Skin epidermis (tissue), 12 donors: ENCODE data around the gene RPS6KC1.
"Not testable (repeated sequence)": the region's sequence is repeated elsewhere in the genome, so short reads cannot be mapped to it uniquely, and the experiment has no call there.

Experiments used
- H3K27ac ChIP-seq, 21 experiments: fragments of 200-600 bp; sonication (generic) in 11 of 21; one replicate each; pipeline ENCODE4 v1.5.0; 2020; ENCODE audit warnings: mild to moderate bottlenecking in 3 of 21, inconsistent platforms in 2 of 21, moderate library complexity in 2 of 21
- H3K4me3 ChIP-seq, 7 experiments: fragments of 200-600 bp; sonication (generic) in 2 of 7; one replicate each; pipeline ENCODE4 v1.5.0; 2020; ENCODE audit warnings: inconsistent platforms in 2 of 7, mild to moderate bottlenecking in 2 of 7, moderate library complexity in 1 of 7

The RPS6KC1 gene, protein sequence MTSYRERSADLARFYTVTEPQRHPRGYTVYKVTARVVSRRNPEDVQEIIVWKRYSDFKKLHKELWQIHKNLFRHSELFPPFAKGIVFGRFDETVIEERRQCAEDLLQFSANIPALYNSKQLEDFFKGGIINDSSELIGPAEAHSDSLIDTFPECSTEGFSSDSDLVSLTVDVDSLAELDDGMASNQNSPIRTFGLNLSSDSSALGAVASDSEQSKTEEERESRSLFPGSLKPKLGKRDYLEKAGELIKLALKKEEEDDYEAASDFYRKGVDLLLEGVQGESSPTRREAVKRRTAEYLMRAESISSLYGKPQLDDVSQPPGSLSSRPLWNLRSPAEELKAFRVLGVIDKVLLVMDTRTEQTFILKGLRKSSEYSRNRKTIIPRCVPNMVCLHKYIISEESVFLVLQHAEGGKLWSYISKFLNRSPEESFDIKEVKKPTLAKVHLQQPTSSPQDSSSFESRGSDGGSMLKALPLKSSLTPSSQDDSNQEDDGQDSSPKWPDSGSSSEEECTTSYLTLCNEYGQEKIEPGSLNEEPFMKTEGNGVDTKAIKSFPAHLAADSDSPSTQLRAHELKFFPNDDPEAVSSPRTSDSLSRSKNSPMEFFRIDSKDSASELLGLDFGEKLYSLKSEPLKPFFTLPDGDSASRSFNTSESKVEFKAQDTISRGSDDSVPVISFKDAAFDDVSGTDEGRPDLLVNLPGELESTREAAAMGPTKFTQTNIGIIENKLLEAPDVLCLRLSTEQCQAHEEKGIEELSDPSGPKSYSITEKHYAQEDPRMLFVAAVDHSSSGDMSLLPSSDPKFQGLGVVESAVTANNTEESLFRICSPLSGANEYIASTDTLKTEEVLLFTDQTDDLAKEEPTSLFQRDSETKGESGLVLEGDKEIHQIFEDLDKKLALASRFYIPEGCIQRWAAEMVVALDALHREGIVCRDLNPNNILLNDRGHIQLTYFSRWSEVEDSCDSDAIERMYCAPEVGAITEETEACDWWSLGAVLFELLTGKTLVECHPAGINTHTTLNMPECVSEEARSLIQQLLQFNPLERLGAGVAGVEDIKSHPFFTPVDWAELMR

DNA sequence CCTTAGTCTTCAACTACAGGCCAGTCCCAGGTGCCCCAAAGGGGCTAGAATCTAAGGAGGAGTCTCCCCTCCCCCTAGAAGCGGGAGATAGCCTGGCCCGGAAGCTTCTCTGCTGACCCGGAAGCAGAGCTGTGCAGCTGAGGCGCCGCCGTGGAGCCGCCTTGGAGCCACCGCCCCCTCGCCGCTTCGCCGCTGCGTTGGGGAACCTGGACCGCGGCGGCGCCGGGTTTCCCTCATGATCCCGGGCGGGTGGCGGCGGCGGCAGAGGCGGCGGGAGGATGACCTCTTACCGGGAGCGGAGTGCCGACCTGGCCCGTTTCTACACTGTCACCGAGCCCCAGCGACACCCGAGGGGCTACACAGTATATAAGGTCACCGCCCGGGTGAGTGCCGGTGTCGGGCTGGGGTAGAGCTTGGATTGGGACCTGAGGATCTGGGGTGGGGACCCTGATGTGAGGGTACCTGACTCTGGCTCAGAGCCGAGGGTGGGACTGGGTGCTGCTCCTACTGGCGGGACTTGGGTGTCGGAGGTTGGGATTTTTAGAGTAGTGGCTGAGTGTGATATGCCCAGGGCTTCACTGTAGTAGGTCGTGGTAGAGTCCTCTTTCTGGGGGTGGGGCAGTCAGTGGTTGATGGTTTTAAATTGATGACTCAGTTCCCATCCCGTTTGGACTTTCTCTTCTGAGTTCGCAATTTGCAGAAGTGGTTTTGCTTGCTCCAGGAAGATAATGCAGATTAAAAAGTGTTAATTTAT, at the start of gene RPS6KC1:
RPS6KC1 (plus strand) TSS at position 115 of the 754 bp plus-strand sequence; CDS start at position 279, 164 bp downstream.
- peak within 1 kb of the TSS; percentile 35 to 89 (median 82) for H3K27ac ChIP-seq
- peak within 1 kb of the TSS; percentile 64 to 94 (median 77) for H3K4me3 ChIP-seq

DNA sequence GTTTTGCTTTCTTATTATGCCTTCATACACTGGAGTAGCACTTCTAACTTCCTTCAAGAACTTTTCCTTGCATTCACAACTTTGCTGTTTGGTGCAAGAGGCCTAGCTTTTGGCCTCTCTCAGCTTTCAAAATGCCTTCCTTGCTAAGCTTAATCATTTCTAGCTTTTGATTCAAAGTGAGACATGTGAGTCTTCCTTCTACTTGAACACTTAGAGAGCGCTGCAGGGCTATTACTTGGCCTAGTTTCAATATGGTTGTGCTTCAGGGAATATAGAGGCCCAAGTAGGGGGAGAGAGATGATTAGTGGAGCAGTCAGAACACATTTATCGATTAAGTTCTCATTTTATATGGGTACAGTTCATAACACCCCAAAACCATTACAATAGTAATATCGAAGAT, 47.8 kb upstream of the RPS6KC1 start:
- H3K27ac ChIP-seq = no peak overlapping the region
- H3K4me3 ChIP-seq = no peak overlapping the region

DNA sequence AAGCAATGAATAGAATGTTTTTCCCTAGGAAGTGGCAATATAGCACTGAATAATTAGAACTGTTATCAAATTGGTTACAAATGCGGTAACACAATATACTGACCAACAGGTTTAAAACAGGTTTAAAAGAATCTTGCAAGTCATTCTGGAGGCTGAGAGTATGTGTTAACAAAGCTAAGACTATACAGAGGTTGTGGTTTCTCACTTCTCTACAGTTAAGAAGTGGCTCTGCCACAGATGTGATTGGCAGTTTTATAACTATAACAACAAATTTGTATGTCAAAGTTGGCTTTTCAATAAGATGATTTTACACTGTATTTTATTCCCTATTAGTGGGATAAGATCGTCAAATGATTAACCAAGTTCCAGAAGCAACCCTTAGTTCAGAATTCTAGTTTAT, 42.5 kb upstream of the RPS6KC1 start:
- Histone ChIP-seq H3K27ac (no peak overlapping the region), H3K4me3 (no peak overlapping the region)

DNA sequence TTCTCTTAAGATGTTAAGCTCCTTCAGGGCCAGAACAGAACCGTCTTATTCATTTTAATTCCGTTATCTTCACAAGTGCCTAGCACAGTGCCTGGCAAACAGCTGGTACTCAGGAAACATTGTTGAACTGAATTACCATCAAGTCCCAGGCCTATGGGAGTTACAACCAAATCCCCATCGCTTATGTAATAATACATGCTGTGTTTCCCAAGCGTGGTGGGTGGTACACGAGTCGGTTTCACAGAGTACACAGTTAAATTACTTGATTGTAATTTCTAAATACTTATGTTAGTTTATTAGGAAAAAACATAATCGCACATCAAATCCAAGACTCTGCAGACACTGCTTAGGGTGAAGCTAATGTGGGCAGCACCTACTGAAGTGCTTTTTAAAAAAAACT, 36.4 kb upstream of the RPS6KC1 start:
- Histone ChIP-seq H3K4me3 (peak overlapping the region; percentile 62 to 95 (median 86)), H3K27ac (peak overlapping the region in 19 of 21 experiments; percentile 79 to 96 (median 90))

DNA sequence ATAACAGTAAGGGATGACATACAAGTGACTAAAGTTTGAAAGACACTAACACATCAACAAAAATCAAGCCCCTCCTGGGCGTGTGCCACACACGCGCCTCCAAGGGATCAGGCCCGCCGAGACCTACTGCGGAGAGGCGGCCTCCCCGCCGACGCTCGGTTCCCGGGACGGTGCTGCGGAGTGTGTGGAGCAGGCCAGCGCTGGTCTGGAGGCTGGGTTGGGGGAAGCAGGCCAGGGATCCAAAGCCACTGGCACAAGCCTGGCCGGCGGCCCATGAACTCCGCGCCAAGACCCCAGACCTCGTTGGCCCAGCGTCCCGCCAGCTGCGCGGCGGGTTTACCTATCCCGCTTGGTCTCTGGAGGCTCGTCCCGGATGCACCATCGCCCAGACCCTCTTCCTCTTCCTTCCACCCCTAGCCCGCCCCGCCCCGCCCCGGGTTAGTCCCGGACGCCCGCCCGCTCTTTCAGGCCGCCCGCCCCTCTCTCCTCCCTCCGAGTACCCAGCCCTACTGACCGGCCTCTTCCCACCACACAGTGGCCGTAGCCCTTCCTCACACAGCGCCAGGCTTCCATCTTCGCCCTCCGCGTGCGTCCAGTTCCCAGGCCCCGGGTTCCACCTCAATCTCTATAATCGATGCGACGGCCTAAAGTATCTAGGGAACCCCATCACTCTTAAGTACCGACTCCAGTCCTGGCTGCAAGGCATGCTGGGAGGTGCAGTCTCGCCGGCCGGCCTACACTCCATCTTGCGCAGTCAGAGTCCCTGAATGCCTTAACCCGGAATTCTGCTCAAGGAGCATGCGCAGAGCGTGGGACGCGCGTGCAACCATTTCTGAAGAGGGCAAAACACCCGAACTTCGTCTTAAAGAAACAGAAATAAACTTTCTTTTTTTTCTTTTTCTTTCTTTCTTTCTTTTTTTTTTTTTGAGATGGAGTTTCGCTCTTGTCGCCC, 35.7 kb upstream of the RPS6KC1 start, which contains the start of gene ANGEL2:
ANGEL2 (minus strand) TSS at position 769 of the 952 bp plus-strand sequence; CDS start at position 573, 196 bp downstream.
- Histone ChIP-seq H3K27ac (peak within 1 kb of the TSS; percentile 75 to 96 (median 90)), H3K4me3 (peak within 1 kb of the TSS; percentile 62 to 95 (median 86))

DNA sequence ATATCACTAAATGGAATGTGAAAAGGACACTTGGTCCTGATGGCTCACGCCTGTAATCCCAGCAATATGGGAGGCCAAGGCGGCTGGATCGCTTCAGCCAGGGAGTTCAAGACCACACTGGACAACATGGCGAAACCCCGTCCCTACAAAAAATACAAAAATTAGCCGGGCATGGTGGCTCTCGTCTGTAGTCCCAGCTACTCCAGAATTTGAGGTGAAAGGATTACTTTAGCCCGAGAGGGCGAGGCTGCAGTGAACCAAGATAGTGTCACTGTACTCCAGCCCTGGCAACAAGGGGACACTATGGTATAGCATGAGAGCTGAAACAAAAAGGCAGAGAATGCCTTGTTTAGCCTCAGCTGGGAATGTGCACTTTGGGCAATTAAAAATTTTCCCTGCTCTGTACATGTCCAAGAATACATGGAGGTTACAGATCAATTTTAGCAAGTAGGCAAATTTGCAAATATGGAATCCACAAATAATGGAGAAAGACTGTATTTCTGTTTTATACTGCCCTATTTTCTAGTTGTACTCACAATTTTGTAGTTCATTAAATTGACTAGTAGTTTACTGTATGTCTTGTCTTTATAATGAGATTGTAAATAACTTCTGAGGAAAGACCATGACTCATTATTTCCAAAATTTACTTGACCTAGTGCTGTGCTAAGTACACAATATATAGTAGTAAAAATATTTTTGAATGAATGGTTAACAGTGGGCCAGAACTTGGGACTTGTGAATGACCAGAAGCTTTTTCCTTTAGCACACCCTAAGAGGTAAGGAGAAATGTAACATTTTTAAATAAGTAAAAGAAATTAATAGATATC, 33.4 kb upstream of the RPS6KC1 start:
- H3K4me3 ChIP-seq = no peak overlapping the region
- H3K27ac ChIP-seq = no peak overlapping the region

DNA sequence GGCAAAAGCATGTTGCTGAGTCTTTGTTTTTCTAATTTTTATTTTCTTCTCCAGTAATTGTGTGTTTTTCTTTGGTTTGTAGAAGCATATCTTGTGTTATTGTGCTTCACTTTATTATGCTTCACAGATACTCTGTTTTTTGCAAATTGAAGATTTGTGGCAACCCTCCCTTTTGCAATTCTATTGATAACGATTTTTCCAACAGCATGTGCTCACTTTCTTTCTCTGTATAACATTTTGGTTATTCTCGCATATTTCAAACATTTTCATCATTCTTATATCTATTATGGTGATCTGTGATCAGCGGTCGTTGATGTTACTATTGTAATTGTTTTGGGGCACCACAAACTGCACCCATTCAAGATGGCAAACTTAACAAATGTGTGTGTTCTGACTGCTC, 31.6 kb upstream of the RPS6KC1 start:
- no peak overlapping the region for H3K4me3 ChIP-seq
- no peak overlapping the region for H3K27ac ChIP-seq

DNA sequence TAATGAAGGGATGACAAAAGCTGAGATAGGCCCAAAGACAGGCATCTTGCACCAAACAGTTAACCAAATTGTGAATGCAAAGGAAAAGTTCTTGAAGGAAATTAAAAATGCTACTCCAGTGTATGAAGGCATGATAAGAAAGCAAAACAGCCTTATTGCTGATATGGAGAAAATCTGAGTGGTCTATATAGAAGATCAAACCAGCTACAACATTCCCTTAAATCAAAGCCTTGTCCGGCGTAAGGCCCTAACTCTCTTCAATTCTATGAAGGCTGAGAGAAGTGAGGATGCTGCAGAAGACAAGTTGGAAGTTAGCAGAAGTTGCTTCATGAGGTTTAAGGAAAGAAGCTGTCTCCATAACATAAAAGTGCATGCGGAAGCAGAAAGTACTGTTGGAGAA, 31.0 kb upstream of the RPS6KC1 start:
- no peak overlapping the region for H3K27ac ChIP-seq

DNA sequence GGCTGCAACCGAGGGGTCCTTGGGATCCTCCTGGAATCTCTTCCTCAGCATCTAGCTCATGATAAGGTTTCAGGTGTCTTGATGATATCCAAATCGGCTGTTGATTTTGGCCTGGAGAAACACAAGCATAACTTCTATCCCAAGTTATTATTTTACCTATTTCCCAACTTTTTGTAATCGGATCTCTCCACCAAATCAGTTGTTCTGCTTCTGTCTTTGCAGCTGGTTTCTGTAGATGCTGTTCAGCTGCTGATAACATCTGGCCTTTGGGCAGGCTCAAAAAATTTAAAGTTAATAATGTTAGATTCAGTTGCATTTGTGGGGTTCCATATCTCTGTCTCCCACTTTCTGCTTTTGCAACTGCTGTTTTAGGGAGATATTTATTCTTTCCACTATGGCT, 24.0 kb upstream of the RPS6KC1 start:
- H3K4me3 ChIP-seq, H3K27ac ChIP-seq: not testable (repeated sequence)

More for the DNA sequence above, 31.0 kb upstream of the RPS6KC1 start:
- H3K4me3 ChIP-seq = no peak overlapping the region

DNA sequence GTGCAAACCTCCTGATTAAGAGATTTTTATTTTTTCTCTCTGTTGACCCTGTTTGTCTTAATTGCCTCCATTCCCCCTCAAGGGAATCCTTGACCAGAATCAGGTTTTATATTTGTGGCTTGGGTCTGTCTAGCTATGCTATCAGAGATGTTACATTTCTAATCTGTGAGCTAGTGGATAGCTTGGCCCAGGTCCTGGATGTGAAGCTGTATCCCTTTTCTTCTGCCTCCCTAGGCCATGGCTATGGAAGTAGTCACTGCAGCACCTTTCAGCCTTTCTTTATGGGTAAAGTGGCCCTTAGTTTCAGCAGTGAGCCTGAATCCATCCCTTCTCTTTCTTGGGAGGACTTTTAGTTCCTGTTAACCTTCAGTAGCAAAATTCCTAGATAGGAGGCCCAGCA, 18.4 kb upstream of the RPS6KC1 start:
- H3K27ac ChIP-seq = no peak overlapping the region

DNA sequence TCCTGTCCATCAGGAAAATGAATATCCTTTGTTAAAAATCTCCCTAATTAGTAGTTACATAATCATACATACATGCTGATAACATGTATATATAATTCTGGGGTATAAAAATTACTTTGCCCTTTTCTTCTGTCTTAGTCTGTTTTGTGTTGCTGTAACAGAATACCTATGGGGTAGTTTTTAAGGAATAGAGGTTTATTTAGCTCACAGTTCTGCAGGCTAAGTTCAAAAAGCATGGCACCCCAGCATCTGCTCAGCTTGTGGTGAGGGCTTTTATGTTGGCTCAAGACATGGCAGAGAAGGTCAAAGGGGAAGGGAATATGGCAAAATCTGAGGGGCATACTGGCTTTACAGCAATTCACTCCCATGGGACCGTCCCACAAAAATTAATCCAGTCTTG, 16.3 kb upstream of the RPS6KC1 start:
- H3K27ac ChIP-seq = no peak overlapping the region
- no peak overlapping the region for H3K4me3 ChIP-seq

More for the DNA sequence above, 18.4 kb upstream of the RPS6KC1 start:
- no peak overlapping the region for H3K4me3 ChIP-seq

DNA sequence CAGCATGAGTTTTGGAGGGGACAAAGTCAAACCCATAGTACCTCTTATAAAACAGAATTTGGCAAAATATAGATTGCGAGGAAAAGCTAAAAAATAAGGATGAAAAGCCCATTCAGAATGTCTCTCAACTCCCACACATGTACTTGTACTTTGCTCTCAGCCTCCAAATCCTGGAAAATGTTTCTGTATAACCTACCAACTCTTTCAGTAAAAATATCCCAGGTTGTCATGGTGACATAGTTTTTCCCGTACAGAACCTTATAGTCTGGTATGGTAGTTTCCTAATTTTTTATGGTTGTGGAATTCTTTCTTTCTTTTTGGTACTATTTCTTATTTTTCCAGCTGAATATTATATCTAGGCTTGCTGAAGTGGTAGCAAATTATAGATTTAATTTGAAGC, 15.5 kb upstream of the RPS6KC1 start:
- H3K4me3 ChIP-seq = no peak overlapping the region
- no peak overlapping the region for H3K27ac ChIP-seq

DNA sequence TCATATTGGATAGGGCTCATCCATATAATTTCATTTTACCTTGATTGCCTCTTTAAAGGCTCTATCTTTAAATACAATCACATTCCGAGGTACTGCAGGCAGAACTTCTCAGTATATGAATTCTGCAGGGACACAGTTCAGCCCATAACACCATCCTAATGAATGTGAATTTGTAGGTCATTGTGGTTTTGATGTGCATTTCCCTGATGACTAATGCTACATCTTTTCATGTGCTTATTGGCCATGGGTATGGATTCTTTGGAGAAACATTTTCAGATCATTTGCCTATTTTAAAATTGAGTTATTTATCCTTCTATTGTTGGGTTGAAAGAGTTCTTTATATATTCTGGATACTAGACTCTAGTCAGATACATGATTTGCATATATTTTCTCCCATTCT, 9.6 kb upstream of the RPS6KC1 start:
- Histone ChIP-seq H3K4me3 (no peak overlapping the region), H3K27ac (no peak overlapping the region)

DNA sequence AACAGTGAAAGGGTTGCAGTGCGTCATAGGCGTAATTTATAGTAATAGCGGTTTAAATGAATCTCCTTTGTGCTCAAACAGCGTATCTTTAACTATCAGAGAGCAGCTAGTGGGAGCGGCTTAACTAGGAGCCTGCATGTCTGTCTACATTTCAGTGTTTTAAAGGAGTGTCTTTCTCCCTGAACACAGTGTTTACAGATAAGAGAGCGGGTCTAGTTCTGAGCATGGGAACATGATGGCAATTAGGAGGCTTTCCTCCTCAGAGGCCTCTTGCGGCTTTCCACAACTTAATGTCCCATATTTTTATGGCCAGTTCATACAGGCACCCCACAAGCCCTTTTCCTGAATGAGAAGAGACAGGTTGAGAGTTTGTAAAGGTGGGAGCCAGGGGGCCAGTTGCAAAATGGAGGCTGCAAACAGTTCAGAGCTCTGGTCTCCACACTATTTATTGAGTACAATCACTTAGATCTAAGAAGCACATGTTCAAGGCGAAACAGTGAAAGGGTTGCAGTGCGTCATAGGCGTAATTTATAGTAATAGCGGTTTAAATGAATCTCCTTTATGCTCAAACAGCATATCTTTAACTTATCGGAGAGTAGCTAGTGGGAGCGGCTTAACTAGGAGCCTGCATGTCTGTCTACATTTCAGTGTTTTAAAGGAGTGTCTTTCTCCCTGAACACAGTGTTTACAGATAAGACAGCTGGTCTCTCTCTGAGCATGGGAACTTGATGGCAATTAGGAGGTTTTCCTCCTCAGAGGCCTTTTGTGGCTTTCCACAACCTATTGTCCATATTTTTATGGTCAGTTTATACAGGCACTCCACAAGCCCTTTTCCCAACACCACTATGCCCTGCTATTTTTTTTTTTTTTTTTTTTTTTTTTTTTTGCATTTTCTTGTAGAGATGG, 5.5 kb upstream of the RPS6KC1 start:
- H3K27ac ChIP-seq = not testable (repeated sequence)

DNA sequence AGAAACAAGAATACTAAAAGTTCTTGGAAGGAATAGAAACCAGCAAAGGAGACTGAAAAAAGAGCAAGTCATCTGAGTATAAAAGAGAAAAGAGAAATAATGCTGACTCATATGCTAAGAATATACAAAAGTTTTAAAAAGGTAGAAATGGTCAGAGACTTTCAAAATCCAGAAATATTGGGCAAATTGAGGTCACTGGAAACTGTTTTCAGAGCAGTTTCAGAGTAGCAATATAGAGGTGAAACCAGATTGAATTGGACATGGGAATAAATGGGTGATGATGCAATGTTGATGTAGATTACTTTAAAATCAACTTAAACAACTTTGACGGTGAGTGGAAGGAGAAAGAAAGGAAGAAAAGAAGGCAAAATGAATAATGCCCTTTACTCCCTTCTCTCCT, 1.8 kb upstream of the RPS6KC1 start:
- no peak overlapping the region for H3K4me3 ChIP-seq
- H3K27ac ChIP-seq = no peak overlapping the region

More for the DNA sequence above, 5.5 kb upstream of the RPS6KC1 start:
- H3K4me3 ChIP-seq = not testable (repeated sequence)

DNA sequence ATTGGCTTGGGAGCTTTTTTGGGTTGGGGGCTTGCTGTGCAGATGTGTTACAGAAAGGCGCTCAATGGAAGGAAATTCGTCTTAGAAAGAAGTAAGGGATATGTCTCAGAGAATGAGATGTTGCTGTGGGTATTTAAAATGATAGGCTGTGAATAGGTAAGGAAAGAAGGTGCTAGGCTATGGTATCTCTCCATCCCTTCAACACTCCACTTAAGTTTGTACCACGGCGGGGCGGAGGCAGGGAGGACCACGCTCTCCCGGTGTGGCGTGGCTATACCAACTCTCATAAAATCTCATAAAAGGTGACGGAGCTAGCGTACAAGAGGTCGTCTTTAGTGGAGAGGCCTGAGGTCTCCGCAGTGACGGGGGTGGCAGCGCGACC, 305 bp upstream of the RPS6KC1 start:
- peak overlapping the region; percentile 64 to 94 (median 77) for H3K4me3 ChIP-seq
- peak overlapping the region; percentile 35 to 89 (median 82) for H3K27ac ChIP-seq

DNA sequence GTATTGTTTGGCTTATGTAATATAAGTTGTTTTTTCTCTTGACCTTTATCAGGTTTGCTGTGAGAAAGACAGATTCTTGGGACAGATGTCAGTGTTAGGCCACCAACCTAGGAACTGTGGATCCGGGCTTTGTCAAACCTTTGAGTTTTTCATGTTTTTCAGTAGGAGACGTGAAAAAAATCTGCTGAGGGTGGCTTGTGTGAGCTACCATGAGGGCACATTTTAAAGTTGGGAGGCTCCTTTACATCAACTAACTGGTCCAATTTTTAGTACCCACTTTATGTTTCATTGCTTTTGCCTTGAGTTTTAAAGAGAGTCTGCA, 801 bp downstream of the RPS6KC1 start:
- H3K4me3 ChIP-seq = peak overlapping the region; percentile 64 to 94 (median 77)
- peak overlapping the region in 8 of 21 experiments; percentile 47 to 89 (median 84) for H3K27ac ChIP-seq
